Mucosa of stomach (tissue), 1 donor: ENCODE measurements around the gene NEK11.

ENCODE experiments used
- H3K27me3 ChIP-seq: one replicate; pipeline ENCODE4 v1.7.0; 2013; ENCODE audit warnings: mild to moderate bottlenecking, low read length; ENCODE audit not compliant: control insufficient read depth, insufficient read depth
- H3K36me3 ChIP-seq: one replicate; pipeline ENCODE4 v1.7.0; 2013; ENCODE audit warnings: low read length; ENCODE audit not compliant: control insufficient read depth, insufficient read depth
- H3K4me1 ChIP-seq: one replicate; pipeline ENCODE4 v1.7.0; 2013; ENCODE audit warnings: mild to moderate bottlenecking, low read length; ENCODE audit not compliant: control insufficient read depth, insufficient read depth
- H3K4me3 ChIP-seq: one replicate; pipeline ENCODE4 v1.7.0; 2013; ENCODE audit warnings: low read length
- H3K9ac ChIP-seq: one replicate; pipeline ENCODE4 v1.7.0; 2013; ENCODE audit warnings: mild to moderate bottlenecking, low read length, moderate library complexity
- H3K9me3 ChIP-seq: one replicate; pipeline ENCODE4 v1.7.0; 2013; ENCODE audit warnings: mild to moderate bottlenecking, low read length, moderate library complexity; ENCODE audit not compliant: control insufficient read depth
- donor health status: Pancreatic carcinoma.

The NEK11 gene

DNA sequence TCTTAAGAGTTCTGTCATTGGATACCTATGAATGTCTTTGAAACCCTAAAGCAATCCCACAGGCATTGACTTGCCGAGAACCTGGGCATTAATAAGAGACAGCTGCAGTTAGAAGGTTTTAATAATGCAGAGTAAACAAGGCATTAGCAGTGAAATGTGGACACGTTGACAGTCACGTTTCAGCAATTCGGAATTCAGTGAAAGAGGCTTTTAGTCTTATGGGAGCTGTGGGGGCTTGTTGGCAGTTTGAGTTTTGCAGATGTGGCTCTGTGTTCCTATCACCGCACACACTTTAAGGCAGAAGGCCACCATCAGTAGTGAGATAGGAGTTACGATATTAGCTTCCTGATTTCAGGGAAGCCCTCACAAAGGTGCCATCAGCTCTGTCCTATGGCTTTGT lies 209.7 kb downstream of the NEK11 start:
- Histone ChIP-seq H3K4me3 (no peak overlapping the region), H3K9ac (no peak overlapping the region), H3K27me3 (no peaks in the 10 kb centered on the region), H3K36me3 (no peaks in the 10 kb centered on the region), H3K4me1 (no peaks in the 10 kb centered on the region), H3K9me3 (no peaks in the 10 kb centered on the region)

DNA sequence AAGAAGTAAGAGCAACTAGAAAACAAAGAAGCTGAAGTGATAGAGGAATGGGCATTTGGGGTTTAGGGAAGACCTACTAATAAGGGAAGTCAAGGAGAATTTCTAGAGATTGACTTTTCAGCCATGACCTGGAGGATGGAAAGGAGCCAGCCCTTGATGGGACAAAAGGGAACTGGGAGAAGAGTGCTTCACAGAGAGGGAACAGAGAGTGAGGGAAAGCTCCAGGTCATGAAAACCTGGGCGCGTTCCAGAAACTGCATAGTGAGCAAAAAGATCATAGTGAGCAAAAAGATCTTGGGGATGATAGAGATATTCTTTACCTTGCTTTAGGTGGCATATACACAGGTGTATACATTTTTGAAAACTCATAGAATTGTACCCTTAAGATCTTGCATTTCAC lies 211.8 kb downstream of the NEK11 start:
- Histone ChIP-seq H3K4me1 (no peaks in the 10 kb centered on the region), H3K9me3 (no peaks in the 10 kb centered on the region), H3K4me3 (no peak overlapping the region), H3K9ac (no peak overlapping the region), H3K27me3 (no peaks in the 10 kb centered on the region), H3K36me3 (no peaks in the 10 kb centered on the region)

DNA sequence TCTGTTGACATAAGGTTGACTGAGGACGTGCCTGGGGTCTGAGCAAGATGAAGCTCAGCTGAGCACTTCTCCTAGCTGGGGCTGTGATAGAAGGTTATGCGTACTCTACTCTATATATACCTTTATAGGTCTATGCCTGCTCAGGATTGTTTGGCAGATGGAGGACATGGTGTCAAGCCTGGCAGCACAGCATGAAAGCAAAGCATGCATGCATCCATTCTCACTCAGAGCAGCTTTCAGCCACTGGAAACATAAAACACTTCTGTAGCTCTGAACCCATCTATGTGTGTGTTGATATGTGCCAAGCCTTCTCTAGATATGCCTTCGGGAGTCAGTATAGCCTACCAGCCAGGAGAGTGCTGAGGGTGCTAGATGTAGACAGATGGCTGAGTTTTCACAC lies 212.6 kb downstream of the NEK11 start:
- H3K4me3 ChIP-seq: no peak overlapping the region
- H3K36me3 ChIP-seq: no peaks in the 10 kb centered on the region
- H3K27me3 ChIP-seq: no peaks in the 10 kb centered on the region
- H3K9me3 ChIP-seq: no peaks in the 10 kb centered on the region
- no peak overlapping the region for H3K9ac ChIP-seq
- H3K4me1 ChIP-seq: no peaks in the 10 kb centered on the region

DNA sequence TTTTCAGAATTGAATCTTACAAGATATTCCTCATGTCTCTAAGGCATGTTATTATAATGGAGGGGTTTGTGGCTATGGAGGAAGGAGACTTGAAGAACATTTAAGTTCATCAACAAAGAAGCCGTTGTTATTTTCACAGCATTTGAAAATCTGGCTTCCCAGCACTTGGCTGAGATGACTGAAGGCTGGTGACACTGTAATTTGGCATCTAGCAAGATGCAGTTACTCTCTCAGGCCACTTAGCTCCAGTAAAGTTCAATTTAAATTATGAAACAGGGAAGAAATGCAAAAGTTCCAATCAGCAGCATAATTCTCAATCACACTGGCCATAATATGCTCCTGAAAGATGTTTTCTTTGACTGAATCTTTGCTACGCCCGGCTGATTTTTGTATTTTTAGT lies 215.5 kb downstream of the NEK11 start:
- Histone ChIP-seq H3K27me3 (no peaks in the 10 kb centered on the region), H3K9me3 (no peaks in the 10 kb centered on the region), H3K36me3 (no peaks in the 10 kb centered on the region), H3K4me1 (no peaks in the 10 kb centered on the region), H3K9ac (no peak overlapping the region), H3K4me3 (no peak overlapping the region)

DNA sequence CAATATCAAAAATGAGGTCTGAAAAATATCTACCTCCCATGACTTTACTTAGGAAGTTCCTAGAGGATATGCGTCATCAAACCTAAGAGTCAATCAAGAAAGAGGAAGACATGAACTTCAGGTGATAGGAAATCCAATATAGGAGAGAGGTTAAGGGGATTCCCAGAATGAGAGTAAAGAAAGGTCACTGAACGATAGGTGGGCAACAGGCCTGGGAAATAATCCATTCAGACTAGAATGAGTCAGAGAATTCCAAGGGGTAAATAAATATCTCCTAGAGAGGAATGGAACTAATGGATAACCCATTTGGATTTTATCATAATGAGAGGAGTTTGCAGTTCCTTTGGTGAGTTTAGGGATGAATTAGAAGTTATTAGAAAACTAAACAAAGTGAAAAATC lies 223.8 kb downstream of the NEK11 start:
- no peaks in the 10 kb centered on the region for H3K9me3 ChIP-seq
- no peaks in the 10 kb centered on the region for H3K27me3 ChIP-seq
- no peak overlapping the region for H3K9ac ChIP-seq
- no peaks in the 10 kb centered on the region for H3K4me1 ChIP-seq
- no peak overlapping the region for H3K4me3 ChIP-seq
- H3K36me3 ChIP-seq: no peaks in the 10 kb centered on the region

DNA sequence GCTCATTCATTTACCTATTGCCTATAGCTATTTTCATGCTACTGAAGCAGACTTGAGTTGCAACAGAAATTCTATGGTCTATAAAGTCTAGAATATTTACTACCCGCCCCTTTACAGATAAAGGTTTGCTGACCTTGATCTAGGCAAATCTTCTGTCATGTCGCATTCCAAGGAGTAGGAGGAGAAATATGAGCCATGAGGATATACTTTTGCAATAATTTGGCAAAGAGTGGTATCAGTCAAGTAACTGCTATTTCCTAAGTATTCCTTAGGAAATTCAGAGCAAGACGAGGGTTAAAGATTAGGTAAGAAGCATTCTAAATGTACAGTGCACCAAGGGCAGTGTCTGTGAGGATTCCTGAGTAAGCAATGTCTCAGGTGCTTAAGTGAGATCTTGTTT lies 233.8 kb downstream of the NEK11 start:
- no peak overlapping the region for H3K4me3 ChIP-seq
- H3K36me3 ChIP-seq: no peaks in the 10 kb centered on the region
- H3K27me3 ChIP-seq: no peaks in the 10 kb centered on the region
- no peak overlapping the region for H3K9ac ChIP-seq
- no peaks in the 10 kb centered on the region for H3K9me3 ChIP-seq
- H3K4me1 ChIP-seq: no peaks in the 10 kb centered on the region

DNA sequence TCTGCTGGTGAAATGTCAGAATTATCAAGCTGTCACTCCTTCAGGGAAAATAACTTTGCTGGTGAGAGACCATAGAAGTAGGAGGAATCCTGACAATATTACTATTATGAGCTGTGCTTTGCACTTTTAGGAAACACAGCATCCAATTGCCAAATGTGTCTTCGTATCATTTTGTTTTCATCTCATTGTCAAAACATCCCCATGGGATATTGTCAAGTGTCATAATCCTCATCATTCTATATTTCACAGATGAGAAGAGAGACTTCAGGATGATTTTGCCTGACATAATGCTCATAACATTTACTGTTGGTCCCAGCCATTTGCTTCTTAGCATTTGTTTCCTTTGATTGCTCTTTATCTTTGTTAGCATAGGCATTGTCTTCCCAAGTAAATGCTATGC lies 234.4 kb downstream of the NEK11 start:
- Histone ChIP-seq H3K9ac (no peak overlapping the region), H3K9me3 (no peaks in the 10 kb centered on the region), H3K36me3 (no peaks in the 10 kb centered on the region), H3K27me3 (no peaks in the 10 kb centered on the region), H3K4me3 (no peak overlapping the region), H3K4me1 (no peaks in the 10 kb centered on the region)

DNA sequence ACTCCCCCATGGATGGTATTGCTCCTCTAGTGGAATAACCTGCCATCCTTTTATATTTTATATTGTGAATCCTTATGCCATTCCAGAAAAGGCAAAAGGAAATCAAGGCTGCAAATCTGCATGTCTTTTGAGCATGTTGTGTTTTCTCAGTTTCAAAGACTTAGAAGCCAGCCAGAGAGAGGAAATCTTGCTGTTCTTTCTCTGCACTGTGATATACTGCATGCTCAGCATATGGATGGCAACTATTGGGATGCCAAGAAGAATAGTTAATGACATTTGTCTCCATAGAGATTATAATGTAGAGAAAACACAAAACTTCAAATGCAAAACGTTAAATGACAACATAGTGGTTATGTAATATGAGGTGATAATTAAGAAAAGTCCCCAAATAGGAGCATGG lies 248.9 kb downstream of the NEK11 start:
- H3K4me1 ChIP-seq: no peaks in the 10 kb centered on the region
- H3K9me3 ChIP-seq: no peaks in the 10 kb centered on the region
- H3K9ac ChIP-seq: no peak overlapping the region
- H3K4me3 ChIP-seq: no peak overlapping the region
- no peaks in the 10 kb centered on the region for H3K27me3 ChIP-seq
- H3K36me3 ChIP-seq: no peaks in the 10 kb centered on the region

DNA sequence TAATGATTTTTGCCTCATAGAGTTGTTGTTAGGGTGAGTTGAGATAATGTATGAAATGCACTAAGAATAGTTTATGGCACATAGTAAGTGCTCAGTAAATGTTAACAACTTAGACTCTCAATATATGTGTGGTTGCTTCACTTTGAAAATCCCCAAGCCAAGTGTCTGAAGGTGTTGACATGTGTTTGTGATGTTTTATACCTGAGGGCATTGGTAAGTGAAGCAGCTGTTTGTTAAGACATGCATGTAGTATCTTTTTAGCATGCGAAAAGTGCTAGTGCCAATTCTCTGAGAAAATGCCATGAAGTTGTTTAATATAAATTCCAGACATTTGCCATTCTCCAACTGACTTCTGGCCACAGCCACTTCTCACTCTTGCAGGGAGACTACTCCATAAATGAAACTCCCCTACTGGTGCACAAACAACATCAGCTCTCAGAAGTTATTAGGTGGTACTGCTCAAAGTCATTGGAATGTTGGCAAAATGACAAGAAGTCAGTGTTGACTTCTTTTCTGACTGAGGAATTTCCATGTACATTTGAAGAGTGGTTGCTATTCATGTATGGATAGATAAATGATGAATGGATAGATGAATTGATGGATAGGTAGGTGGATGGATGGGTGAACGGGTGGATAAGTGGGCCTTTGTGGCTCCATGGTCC lies 251.3 kb downstream of the NEK11 start:
- H3K36me3 ChIP-seq: no peaks in the 10 kb centered on the region
- no peaks in the 10 kb centered on the region for H3K27me3 ChIP-seq
- H3K9ac ChIP-seq: no peak overlapping the region
- H3K9me3 ChIP-seq: no peaks in the 10 kb centered on the region
- no peak overlapping the region for H3K4me3 ChIP-seq
- H3K4me1 ChIP-seq: no peaks in the 10 kb centered on the region

DNA sequence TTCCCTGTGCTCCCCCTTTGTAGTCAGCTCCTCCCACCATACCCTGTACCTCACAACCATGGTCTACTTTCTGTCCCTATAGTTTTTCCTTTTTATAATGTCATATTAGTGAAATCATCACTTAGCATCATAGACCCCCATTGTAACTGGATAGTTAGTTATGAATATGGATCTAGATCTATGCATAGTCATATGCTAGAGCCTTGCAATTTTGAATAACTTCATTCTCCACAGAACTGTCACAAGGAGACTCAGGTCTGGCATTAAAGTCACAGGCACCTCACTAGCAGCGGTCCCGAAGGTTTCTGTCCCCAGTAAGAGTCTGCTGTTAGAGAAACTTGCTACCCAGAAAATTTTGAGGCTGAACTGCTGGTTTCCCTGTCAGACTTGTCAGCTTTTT lies 252.9 kb downstream of the NEK11 start:
- no peaks in the 10 kb centered on the region for H3K9me3 ChIP-seq
- no peaks in the 10 kb centered on the region for H3K4me1 ChIP-seq
- H3K27me3 ChIP-seq: no peaks in the 10 kb centered on the region
- no peak overlapping the region for H3K9ac ChIP-seq
- H3K36me3 ChIP-seq: no peaks in the 10 kb centered on the region
- H3K4me3 ChIP-seq: no peak overlapping the region

DNA sequence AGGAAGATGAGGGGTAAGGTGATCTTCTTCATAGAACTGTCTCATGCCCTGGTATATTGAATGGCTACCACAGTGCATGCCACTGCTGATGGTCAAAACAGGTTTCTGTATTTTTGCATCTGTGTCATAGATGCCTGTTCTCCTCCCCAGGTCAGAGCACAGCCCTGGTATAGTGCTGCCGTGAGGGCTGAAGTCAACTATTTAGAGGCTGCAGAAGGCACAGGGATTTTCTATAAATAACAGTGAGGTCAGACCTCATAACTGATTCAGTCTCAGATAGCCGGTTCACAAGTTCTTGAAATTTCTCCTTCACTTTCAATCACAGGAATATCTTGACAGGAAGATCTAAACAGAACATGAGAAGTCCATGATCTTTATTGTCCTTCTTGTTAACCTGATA lies 255.7 kb downstream of the NEK11 start:
- H3K27me3 ChIP-seq: no peaks in the 10 kb centered on the region
- H3K9me3 ChIP-seq: no peaks in the 10 kb centered on the region
- H3K36me3 ChIP-seq: no peaks in the 10 kb centered on the region
- no peak overlapping the region for H3K9ac ChIP-seq
- H3K4me1 ChIP-seq: no peaks in the 10 kb centered on the region
- no peak overlapping the region for H3K4me3 ChIP-seq

DNA sequence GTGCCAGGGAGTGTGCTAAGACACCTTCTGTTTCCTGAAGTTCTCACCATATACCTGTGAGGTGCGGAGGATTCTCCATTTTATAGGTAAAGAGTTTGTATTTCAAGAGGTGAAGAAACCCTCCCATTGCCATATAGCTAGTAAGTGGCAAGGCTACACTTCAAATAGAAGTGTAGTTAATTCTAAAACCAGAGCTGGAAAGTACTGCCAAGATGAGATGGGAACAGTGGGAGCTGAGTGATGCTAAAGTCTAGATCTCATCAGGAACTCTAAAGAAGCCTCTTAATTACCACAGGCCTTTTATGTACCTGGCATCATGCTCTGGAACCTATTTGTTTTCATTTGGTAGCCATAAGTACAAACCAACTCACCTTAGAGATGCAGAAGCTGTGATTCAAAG lies 256.3 kb downstream of the NEK11 start:
- no peaks in the 10 kb centered on the region for H3K36me3 ChIP-seq
- no peaks in the 10 kb centered on the region for H3K4me1 ChIP-seq
- H3K27me3 ChIP-seq: no peaks in the 10 kb centered on the region
- no peaks in the 10 kb centered on the region for H3K9me3 ChIP-seq
- H3K4me3 ChIP-seq: no peak overlapping the region
- no peak overlapping the region for H3K9ac ChIP-seq

DNA sequence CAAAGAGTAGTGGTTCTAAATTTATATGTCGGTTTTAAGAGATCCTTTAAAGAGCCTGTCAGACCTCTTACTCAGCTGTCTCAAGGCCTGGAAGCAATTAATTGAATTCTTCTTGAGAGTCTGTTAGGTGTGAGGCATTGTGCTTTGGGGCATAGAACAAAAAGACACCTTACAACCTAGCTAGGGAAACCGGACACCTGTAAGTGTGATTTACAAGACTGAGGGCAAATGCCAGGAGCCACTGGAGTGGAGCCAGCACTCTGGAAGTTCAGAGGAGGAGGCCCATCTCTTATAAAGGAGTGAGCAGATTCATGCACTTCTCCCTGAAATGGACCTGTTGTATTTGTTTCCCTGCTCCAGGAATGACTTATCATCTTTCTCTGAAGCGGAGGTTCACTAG lies 257.2 kb downstream of the NEK11 start:
- no peaks in the 10 kb centered on the region for H3K36me3 ChIP-seq
- H3K27me3 ChIP-seq: no peaks in the 10 kb centered on the region
- no peak overlapping the region for H3K4me3 ChIP-seq
- H3K9me3 ChIP-seq: no peaks in the 10 kb centered on the region
- H3K4me1 ChIP-seq: no peaks in the 10 kb centered on the region
- no peak overlapping the region for H3K9ac ChIP-seq
